ENCODE results near the gene KATNAL1. TPM values are rescaled to one million over a fixed set of nuclear protein-coding genes. Genes with fewer than 3 reads are reported as not detected.

The KATNAL1 gene
- total RNA-seq, 4 donors from 2014 or later = 8.9 to 27.6 (median 21.4) TPM

DNA sequence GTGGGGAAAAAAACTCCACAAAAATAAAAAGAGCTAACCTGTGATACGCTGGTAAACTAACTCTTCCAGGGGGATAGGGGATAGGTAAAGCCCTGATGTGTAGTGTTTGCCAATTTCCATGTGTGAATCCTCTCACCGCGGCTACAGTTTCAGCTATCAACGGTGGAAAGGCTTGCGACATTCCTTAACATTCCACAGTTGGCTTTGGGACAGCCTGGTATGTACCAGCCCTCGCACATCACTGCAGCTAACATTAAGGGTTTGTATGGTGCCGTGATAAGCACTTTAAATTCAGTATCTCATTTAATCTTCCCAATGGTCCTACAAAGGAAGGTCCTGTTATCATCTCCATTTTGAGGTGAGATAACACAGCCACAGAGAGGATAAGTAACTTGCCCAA is 112.4 kb downstream of the KATNAL1 start:
- no peak for ATAC-seq (ENCODE audit: low FRiP score)
- no peak for TF ChIP-seq CTCF (IDR thresholded peaks at IDR 0.05)
- no peak for DNase-seq (ENCODE audit: low spot score)

DNA sequence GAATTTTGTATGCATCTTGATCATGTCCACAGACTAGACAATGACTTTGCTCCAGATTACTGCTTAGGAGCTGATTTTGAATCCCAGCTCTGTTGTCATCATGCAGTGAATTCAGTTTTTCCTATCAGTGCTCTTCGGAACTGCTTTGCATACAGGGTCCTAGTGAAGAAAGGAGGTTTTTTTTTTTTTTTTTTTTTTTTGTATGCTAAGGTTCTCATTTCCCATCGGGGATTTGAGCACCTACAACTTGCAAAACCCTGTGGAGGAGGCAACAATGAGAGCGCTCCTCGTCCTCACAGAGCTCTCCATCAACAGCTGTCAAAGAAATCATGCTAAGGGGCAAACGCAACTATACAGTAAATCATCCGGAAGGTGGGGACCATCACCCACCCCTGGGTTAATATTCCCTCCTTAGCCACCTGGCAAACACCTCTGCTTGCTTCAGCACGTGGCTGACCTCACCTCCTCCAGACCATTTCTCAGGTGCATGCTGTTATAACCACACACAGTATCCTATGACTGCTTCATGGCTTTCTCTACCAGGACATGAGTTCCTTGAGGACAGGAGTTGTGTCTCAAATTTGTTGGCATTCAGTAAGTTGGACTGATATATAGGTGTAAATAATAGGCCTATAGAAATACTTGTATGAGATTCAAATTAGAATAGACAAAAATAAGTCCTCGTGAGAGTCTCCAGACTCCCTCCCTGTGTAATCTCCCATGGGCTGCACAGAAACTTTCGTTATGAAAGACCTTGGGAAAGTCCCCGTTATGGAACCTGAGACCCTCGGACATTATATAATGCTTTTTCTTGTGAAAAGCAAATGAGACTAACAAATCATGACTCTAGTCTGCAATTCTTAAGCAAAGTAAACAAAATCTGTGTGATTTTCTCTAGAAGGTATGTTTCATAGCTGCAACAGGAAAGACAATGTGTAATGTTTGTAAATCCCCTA is 113.8 kb downstream of the KATNAL1 start:
- ATAC-seq (ENCODE audit: low FRiP score) (no peak), DNase-seq (ENCODE audit: low spot score) (no peak)
- TF ChIP-seq CTCF (IDR thresholded peaks at IDR 0.05) = no peak

- DNase-seq (ENCODE audit: low spot score) = no peak
- no peak for TF ChIP-seq CTCF (IDR thresholded peaks at IDR 0.05)
- no peak for ATAC-seq (ENCODE audit: low FRiP score)
These were observed 114.8 kb downstream of the KATNAL1 start for GRCh38 chr13:30192320-30193093.

GRCh38 chr13:30191491-30192100 is 115.8 kb downstream of the KATNAL1 start:
- DNase-seq (ENCODE audit: low spot score) (no peak), ATAC-seq (ENCODE audit: low FRiP score) (no peak)
- TF ChIP-seq CTCF (IDR thresholded peaks at IDR 0.05) = no peak

DNA sequence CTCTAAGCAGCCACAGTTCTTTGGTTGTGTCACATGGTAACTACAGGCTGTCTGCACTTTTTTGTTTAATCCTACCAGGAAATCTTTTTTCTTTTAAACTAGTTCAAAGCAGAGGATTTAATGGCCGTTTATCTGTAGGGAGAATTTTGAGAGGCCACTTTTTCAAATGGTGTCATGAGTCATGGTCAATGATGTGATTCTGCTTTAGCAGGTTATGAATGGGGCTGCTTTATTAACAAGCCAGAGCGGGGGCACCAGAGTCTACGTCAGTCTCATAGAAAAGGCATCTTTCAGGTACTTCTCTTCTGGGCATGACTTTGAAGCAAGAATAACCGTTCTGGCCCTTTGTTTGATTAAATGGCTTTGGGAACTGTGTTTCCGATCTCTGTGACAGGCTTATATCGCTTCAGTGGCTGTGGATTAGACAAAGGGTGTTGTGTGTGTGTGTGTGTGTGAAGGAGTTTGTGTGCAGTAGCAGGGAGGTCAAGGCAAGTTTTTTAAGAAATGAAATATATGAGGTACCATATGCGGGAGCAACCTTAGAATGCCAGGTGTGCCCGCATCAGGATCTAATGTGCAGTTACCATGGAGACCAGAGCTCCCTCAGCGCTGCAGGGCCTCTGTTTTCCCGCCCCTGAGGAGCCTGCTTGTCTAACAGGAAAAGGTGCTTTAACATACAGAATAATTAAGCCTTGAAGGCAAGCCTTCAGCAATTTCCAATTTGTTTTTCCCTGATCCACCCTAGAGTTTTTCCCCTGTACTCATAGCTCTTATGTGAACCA is 120.5 kb downstream of the KATNAL1 start:
- ATAC-seq (ENCODE audit: low FRiP score) (no peak), DNase-seq (ENCODE audit: low spot score) (no peak)

More for the DNA sequence above, 120.5 kb downstream of the KATNAL1 start:
- no peak for TF ChIP-seq CTCF (IDR thresholded peaks at IDR 0.05)

All from omental fat pad (tissue), 4 donors.